Endodermal cell (in vitro differentiated cells): Measurements from ENCODE around the gene TXNDC11. TPM values are rescaled to one million over a fixed set of nuclear protein-coding genes. Genes with fewer than 3 reads are reported as not detected.
"Not testable (repeated sequence)": the region's sequence is repeated elsewhere in the genome, so short reads cannot be mapped to it uniquely, and the experiment has no call there.

Experiments
- DNase-seq: peaks from one replicate; pipeline ENCODE4 v3.0.0-alpha.2; 2017
- H3K27ac ChIP-seq: 2 replicates; pipeline ENCODE4 v1.5.1; 2013; ENCODE audit warnings: mild to moderate bottlenecking, low read depth, low read length, moderate library complexity
- H3K27me3 ChIP-seq: 2 replicates; pipeline ENCODE4 v1.6.1; 2013; ENCODE audit warnings: mild to moderate bottlenecking, low read length, moderate library complexity; ENCODE audit not compliant: insufficient read depth, control insufficient read depth, poor library complexity, severe bottlenecking
- H3K36me3 ChIP-seq: 2 replicates; pipeline ENCODE4 v1.7.0; 2013; ENCODE audit warnings: mild to moderate bottlenecking, low read length, moderate library complexity; ENCODE audit not compliant: control insufficient read depth, insufficient read depth
- H3K4me1 ChIP-seq: one replicate; pipeline ENCODE4 v1.7.0; 2013; ENCODE audit warnings: low read length; ENCODE audit not compliant: control insufficient read depth, insufficient read depth
- H3K4me3 ChIP-seq: 2 replicates; pipeline ENCODE4 v1.5.1; 2013; ENCODE audit warnings: mild to moderate bottlenecking, low read length, moderate library complexity
- H3K9ac ChIP-seq: 2 replicates; pipeline ENCODE4 v1.6.1; 2013; ENCODE audit warnings: mild to moderate bottlenecking, low read length, moderate library complexity; ENCODE audit not compliant: poor library complexity, severe bottlenecking; ENCODE audit errors: extremely low read depth
- H3K9me3 ChIP-seq: 2 replicates; pipeline ENCODE4 v1.6.1; 2013; ENCODE audit warnings: mild to moderate bottlenecking, low read length, moderate library complexity; ENCODE audit not compliant: control insufficient read depth
- H3K27ac Mint-ChIP-seq: 2 replicates; pipeline ENCODE4 v1.8.0; 2020; ENCODE audit warnings: mixed read lengths
- H3K27me3 Mint-ChIP-seq: 2 replicates; pipeline ENCODE4 v1.8.0; 2021; ENCODE audit warnings: mild to moderate bottlenecking, mixed read lengths; ENCODE audit not compliant: insufficient read depth
- H3K36me3 Mint-ChIP-seq: 2 replicates; pipeline ENCODE4 v1.8.0; 2020; ENCODE audit warnings: low read depth, mixed read lengths
- H3K4me1 Mint-ChIP-seq: 2 replicates; pipeline ENCODE4 v1.8.0; 2020; ENCODE audit warnings: mixed read lengths
- H3K4me3 Mint-ChIP-seq: 2 replicates; pipeline ENCODE4 v1.8.0; 2020; ENCODE audit warnings: mild to moderate bottlenecking, moderate library complexity, mixed read lengths
- H3K9me3 Mint-ChIP-seq: 2 replicates; pipeline ENCODE4 v1.8.0; 2020; ENCODE audit warnings: mild to moderate bottlenecking, mixed read lengths
- CTCF ChIP-seq: fragments of 200-600 bp; sonication (generic); conservative IDR thresholded peaks from 2 replicates; pipeline ENCODE4 v1.5.0; 2021; ENCODE audit warnings: antibody characterized with exemption, mild to moderate bottlenecking
- WGBS, 2 experiments: methylation state at CpG; one replicate each; pipeline versions ENCODE4 v1.1.5 to v1.1.7; 2013; ENCODE audit warnings: missing lambda C conversion rate in 2 of 2, mixed read lengths in 1 of 2; ENCODE audit not compliant: insufficient coverage in 1 of 2, insufficient read length in 1 of 2; 5-methylcytosine and 5-hydroxymethylcytosine counted together
- long read RNA-seq, 4 experiments: library from polyadenylated mRNA in 2 of 4; library from RNA in 1 of 4; library from capped mRNA in 1 of 4; stranded (forward) in 3 of 4; unstranded in 1 of 4; transcript quantifications; one replicate each; pipeline ENCODE4 v2.0.0, GENCODE V29; 2020 to 2021; ENCODE audit warnings: inconsistent platforms in 1 of 4
- polyA plus RNA-seq, 2 experiments: library from polyadenylated mRNA; stranded (reverse); fragments of 50-300 nt; gene quantifications; one replicate each; pipeline ENCODE4 v1.2.3, GENCODE V29; 2013
- total RNA-seq, 2 donors: library from RNA; stranded (reverse); fragmentation: NEBNext Ultra II Directional in 1 of 2; extraction: Animal tissue kit (Norgen Biotek cat#: 25700) in 1 of 2; gene quantifications; 2 replicates in 1 of 2; 3 replicates in 1 of 2; pipeline ENCODE4 v1.2.1, GENCODE V29; 2021

Gene TXNDC11
- total RNA-seq = 10 to 100 TPM; 16.4 to 20.8 TPM
- 13.2 TPM for polyA plus RNA-seq (2013, experiment 1 of 2)
- polyA plus RNA-seq (2013, experiment 2 of 2) = 13.6 TPM
- long read RNA-seq, experiment 1, partial matches to known transcripts = 0 of 5 reads
- long read RNA-seq, experiment 1, other reads (novel, unspliced or antisense) = 4 of 5 reads
- long read RNA-seq, experiment 2, transcript TXNDC11-201 (12 exons, 3,140 nt) = major isoform, 23 of 65 reads
- long read RNA-seq, experiment 2, partial matches to known transcripts = 4 of 65 reads
- long read RNA-seq, experiment 2, other reads (novel, unspliced or antisense) = 37 of 65 reads
- long read RNA-seq, experiment 3, transcript TXNDC11-201 (12 exons, 3,140 nt) = major isoform, 18 of 37 reads
- long read RNA-seq, experiment 3, partial matches to known transcripts = 1 of 37 reads
- long read RNA-seq, experiment 3, other reads (novel, unspliced or antisense) = 18 of 37 reads
- long read RNA-seq, experiment 4 = 0 reads

GRCh38 chr16:11742536-11743307 is at the start of gene TXNDC11:
TSS of gene TXNDC11 (minus strand) at chr16:11742857. CDS start at chr16:11742730, 127 bp downstream.
- Mint-ChIP-seq H3K4me3 (peak within 1 kb of the TSS; percentile 84), H3K4me1 (peaks cover 27% of the 10 kb centered on the region), H3K27me3 (no peaks in the 10 kb centered on the region), H3K36me3 (peaks cover 18% of the 10 kb centered on the region), H3K27ac (peak within 1 kb of the TSS; percentile 96), H3K9me3 (no peaks in the 10 kb centered on the region)
- Histone ChIP-seq H3K27me3 (no peaks in the 10 kb centered on the region), H3K4me3 (peak within 1 kb of the TSS; percentile 92), H3K36me3 (peaks cover 7% of the 10 kb centered on the region), H3K9me3 (no peaks in the 10 kb centered on the region), H3K9ac (peak within 1 kb of the TSS; percentile 86), H3K4me1 (peaks cover 9% of the 10 kb centered on the region), H3K27ac (peak within 1 kb of the TSS; percentile 81)
- peak; percentile 99 for DNase-seq
- WGBS, 2 experiments = 1 to 2% methylated on average over 38 to 96 of the region's 96 CpGs
- no peak for TF ChIP-seq CTCF

- Histone ChIP-seq H3K9ac (no peak overlapping the region), H3K27ac (peak overlapping the region; percentile 40), H3K4me1 (peaks cover 24% of the 10 kb centered on the region), H3K36me3 (peaks cover 35% of the 10 kb centered on the region), H3K9me3 (no peaks in the 10 kb centered on the region), H3K4me3 (no peak overlapping the region), H3K27me3 (no peaks in the 10 kb centered on the region)
- Mint-ChIP-seq H3K27ac (peak overlapping the region; percentile 74), H3K4me1 (peaks cover 39% of the 10 kb centered on the region), H3K4me3 (no peak overlapping the region), H3K27me3 (no peaks in the 10 kb centered on the region), H3K36me3 (peaks cover 32% of the 10 kb centered on the region), H3K9me3 (peaks cover 5% of the 10 kb centered on the region)
- 80 to 85% methylated on average over 3 to 8 of the region's 8 CpGs for WGBS, 2 experiments
- DNase-seq = no peak
- no peak for TF ChIP-seq CTCF
Observed at GRCh38 chr16:11791144-11791828, 48.6 kb upstream of the TXNDC11 start.

- WGBS, 2 experiments = 100% methylated on average over 1 of the region's 3 CpGs
- no peaks in the 10 kb centered on the region for H3K27me3 ChIP-seq
- peaks cover 19% of the 10 kb centered on the region for H3K36me3 ChIP-seq
- TF ChIP-seq CTCF = no peak
- H3K27ac Mint-ChIP-seq = no peak overlapping the region
- no peak overlapping the region for H3K27ac ChIP-seq
- no peak for DNase-seq
- no peak overlapping the region for H3K4me3 Mint-ChIP-seq
- H3K9me3 ChIP-seq = no peaks in the 10 kb centered on the region
- H3K9ac ChIP-seq = no peak overlapping the region
- no peaks in the 10 kb centered on the region for H3K27me3 Mint-ChIP-seq
- H3K4me1 Mint-ChIP-seq = peaks cover 37% of the 10 kb centered on the region
- peaks cover 24% of the 10 kb centered on the region for H3K4me1 ChIP-seq
- H3K4me3 ChIP-seq = no peak overlapping the region
- no peaks in the 10 kb centered on the region for H3K9me3 Mint-ChIP-seq
- H3K36me3 Mint-ChIP-seq = peaks cover 12% of the 10 kb centered on the region
Observed at GRCh38 chr16:11788914-11789313, 46.3 kb upstream of the TXNDC11 start.

- not testable (repeated sequence) for H3K27ac ChIP-seq, H3K9ac ChIP-seq, H3K27me3 Mint-ChIP-seq, H3K9me3 Mint-ChIP-seq, H3K27ac Mint-ChIP-seq, H3K4me3 ChIP-seq, H3K4me3 Mint-ChIP-seq, H3K27me3 ChIP-seq, H3K9me3 ChIP-seq, DNase-seq, H3K36me3 Mint-ChIP-seq
- peaks cover 26% of the 10 kb centered on the region for H3K4me1 Mint-ChIP-seq
- WGBS, 2 experiments = 91 to 94% methylated on average over 8 to 12 of the region's 13 CpGs
- peaks cover 11% of the 10 kb centered on the region for H3K4me1 ChIP-seq
- peaks cover 21% of the 10 kb centered on the region for H3K36me3 ChIP-seq
Observed at GRCh38 chr16:11784980-11785599, 42.4 kb upstream of the TXNDC11 start.
